Effector memory CD8-positive, alpha-beta T cell (primary cell): ENCODE measurements around the gene PTPRM.
A peak's percentile ranks its signal among the peaks of the same experiment; 100 is the strongest.

Experiments
- ATAC-seq: fragments of 150-1000 bp; cut with Tn5 transposase; replicated peaks from 2 replicates; pipeline ENCODE4 v1.10.0; 2021; ENCODE audit warnings: mild to moderate bottlenecking, moderate library complexity
- DNase-seq, 3 experiments: peaks; one replicate each; pipeline ENCODE4 v3.0.0; 2021
- H3K27ac Mint-ChIP-seq, 2 donors: one replicate each; pipeline ENCODE4 v1.8.0; 2022; ENCODE audit warnings: mild to moderate bottlenecking in 2 of 2, mixed read lengths in 2 of 2, moderate library complexity in 2 of 2
- H3K27me3 Mint-ChIP-seq, 2 donors: one replicate each; pipeline ENCODE4 v1.8.0; 2022; ENCODE audit warnings: mixed read lengths in 2 of 2
- H3K36me3 Mint-ChIP-seq: one replicate; pipeline ENCODE4 v1.8.0; 2022; ENCODE audit warnings: mild to moderate bottlenecking, moderate library complexity, mixed read lengths; ENCODE audit not compliant: insufficient read depth
- H3K4me1 Mint-ChIP-seq, 2 donors: one replicate each; pipeline ENCODE4 v1.8.0; 2022; ENCODE audit warnings: low read depth in 2 of 2, mixed read lengths in 2 of 2
- H3K4me3 Mint-ChIP-seq, 2 donors: one replicate each; pipeline ENCODE4 v1.8.0; 2022; ENCODE audit warnings: mild to moderate bottlenecking in 2 of 2, mixed read lengths in 2 of 2, moderate library complexity in 2 of 2
- H3K9me3 Mint-ChIP-seq, 2 donors: one replicate each; pipeline ENCODE4 v1.8.0; 2022; ENCODE audit warnings: mixed read lengths in 2 of 2
- total RNA-seq, 9 experiments: gene quantifications; one replicate each; lab custom pipeline; 2026; lab: John Stamatoyannopoulos, UW

Gene PTPRM
- 1.0 to 131 (median 8.9) reads per million in 9 experiments for total RNA-seq

DNA sequence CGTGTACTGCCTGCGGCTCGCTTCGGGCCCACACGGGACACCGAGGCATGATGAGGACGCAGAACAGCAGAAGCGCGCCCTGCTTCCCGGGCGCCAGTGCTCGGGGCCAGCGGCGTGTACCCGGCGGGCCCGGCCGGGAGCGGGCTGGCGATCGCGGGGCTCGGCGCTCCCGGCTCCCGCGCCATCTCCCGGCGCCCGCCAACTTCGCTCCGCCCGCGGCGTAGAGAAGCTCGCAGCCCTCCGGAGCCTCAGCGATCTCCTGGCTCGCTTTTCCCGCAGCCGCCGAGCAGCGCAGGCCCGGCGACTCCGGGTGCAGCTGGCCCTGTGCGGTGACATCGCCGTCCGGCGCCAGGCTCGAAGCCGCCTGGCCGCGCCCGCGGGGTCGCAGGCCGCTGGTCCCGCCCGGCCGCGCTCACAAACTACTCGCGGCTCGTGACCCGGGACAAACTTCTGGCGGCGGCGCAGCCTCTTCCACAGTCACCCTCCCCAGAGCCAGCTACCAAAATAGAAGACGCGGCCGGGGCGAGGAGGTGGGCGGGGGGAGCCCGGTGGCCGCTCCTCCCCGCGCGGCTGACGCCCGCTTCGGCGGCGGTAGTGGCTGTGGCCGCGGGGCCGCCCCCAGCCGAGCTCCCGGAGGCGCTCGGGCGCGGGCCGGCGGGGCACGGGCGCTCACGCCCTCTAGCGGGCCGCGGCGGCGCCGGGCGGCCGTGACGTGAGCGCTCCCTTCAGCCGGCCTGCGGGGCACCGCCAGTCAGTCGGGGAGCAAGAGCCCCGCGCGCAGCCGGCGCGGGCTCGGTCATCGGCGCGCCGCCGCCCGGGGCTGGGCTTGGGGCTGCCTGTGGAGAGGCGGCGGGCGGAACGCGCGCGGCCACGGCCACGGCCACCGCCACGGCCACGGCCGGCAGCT, at the start of gene PTPRM:
Gene PTPRM (plus strand): TSS at position 750 of the 907 bp plus-strand sequence. CDS start 503 bp downstream, outside the sequence.
- Mint-ChIP-seq H3K9me3 (no peaks in the 10 kb centered on the region), H3K4me3 (peak within 1 kb of the TSS; percentile 13 to 40), H3K36me3 (peaks cover 5% of the 10 kb centered on the region), H3K4me1 (no peaks in the 10 kb centered on the region), H3K27ac (no peak within 1 kb of the TSS), H3K27me3 (peaks cover 16 to 48% of the 10 kb centered on the region in 2 donors)
- ATAC-seq, result peak; percentile 78
- DNase-seq, result peak; percentile 14 to 46 (median 39)

DNA sequence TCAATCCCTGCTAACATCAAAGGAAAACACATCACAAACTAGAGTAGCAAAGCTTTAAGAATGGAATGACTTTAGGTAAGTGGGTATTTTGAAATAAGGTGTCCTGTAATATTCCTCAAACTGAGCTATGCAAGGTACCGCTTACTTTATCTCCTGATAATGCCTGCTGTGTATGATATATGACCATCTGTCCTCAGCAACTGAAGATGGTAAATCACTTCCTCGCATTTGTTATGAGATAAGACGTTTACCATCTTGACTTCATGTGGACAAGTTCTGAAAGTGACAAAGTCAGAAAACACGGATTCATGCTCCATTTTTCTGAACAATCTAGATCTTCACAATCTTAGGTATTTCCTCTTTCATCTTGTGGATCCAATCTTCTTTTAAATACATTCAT, 49.3 kb upstream of the PTPRM start:
- Mint-ChIP-seq H3K27me3 (peaks cover 0 to 7% of the 10 kb centered on the region in 2 donors), H3K4me1 (no peaks in the 10 kb centered on the region), H3K4me3 (no peak overlapping the region), H3K9me3 (no peaks in the 10 kb centered on the region), H3K27ac (no peak overlapping the region), H3K36me3 (no peaks in the 10 kb centered on the region)
- DNase-seq (no peak), ATAC-seq (no peak)

DNA sequence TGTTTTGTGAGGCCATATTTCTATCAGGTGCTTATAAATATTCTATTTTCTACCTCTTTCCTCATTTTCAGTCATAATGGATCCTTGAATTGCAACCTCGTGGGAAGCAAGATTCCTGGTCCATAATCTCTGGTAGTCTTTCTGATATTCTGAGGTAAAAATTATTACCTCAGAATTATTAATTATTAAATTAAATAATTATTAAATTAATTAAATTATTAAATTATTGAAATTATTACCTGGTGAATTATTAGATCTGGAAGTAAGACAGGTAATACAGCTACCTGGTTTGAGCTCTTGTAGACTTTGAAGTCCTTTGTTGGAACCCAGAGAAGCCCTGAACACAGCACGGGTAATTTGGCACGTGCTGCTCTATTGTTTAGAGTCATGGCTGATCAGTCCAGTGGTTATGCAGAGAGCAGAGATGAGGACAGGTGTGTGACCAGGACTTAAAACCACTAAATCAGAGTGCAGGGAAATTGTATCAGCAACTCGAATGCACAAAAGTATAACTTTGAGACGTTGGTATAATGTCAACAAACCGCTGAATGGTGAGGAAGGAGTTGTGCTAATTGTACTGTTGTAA, 46.8 kb upstream of the PTPRM start:
- DNase-seq, result no peak
- Mint-ChIP-seq H3K9me3 (no peaks in the 10 kb centered on the region), H3K27ac (no peak overlapping the region), H3K4me3 (no peak overlapping the region), H3K36me3 (no peaks in the 10 kb centered on the region), H3K4me1 (no peaks in the 10 kb centered on the region), H3K27me3 (peaks cover 0 to 7% of the 10 kb centered on the region in 2 donors)
- ATAC-seq, result no peak

DNA sequence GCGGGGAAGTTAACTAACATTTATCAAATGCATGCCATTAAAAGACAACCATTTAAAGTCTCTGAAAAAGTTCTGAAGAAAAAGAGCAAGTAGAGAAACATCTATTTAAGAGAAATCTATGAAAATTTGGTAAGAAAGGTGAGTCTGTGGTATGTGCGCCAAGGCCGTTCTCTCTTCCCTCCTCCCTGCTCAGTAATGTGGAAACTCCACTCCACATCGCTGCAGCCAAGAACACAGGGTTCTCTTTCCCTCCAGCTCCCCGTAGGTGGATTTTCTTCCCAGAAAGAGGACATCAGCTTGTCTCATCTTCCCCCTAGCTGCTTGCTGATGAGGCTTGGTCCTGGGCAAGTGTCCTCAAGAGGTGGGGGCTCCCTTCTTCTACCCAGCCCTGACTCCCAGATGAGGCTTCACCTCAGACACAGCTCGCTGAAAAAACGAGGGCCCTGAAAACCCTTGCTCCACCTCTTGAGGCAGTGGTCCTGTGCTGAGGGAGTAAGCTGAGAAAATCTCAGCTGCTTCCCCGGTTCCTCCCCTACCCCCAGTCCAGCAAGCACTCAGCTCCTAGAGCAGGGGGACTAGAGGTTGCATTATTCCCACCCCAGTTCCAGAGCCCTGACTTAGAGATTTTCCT, 45.8 kb upstream of the PTPRM start:
- Mint-ChIP-seq H3K27ac (no peak overlapping the region), H3K36me3 (no peaks in the 10 kb centered on the region), H3K9me3 (no peaks in the 10 kb centered on the region), H3K27me3 (peaks cover 0 to 7% of the 10 kb centered on the region in 2 donors), H3K4me3 (no peak overlapping the region), H3K4me1 (no peaks in the 10 kb centered on the region)
- no peak for DNase-seq
- ATAC-seq, result no peak

DNA sequence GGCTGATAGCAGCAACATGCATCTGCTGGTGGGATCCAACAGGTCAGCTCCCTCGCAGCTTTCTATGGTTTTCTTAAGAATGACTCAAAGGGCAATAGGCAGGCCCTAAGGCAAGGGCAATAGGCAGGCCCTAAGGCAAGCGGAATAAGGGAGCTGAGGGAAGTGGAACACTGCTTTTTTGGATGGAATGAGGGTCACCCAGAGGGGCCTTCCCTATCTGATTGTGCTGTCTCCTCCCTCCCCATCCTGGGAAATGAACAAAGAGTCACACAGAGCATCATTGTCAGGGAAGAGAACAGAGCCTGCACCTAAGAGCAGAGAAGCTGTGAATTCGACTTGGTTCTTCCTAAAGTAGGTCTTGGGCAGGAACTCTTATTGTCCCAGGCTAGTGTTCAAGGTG, 43.3 kb upstream of the PTPRM start:
- no peak overlapping the region for H3K4me3 Mint-ChIP-seq
- H3K9me3 Mint-ChIP-seq, result no peaks in the 10 kb centered on the region

DNA sequence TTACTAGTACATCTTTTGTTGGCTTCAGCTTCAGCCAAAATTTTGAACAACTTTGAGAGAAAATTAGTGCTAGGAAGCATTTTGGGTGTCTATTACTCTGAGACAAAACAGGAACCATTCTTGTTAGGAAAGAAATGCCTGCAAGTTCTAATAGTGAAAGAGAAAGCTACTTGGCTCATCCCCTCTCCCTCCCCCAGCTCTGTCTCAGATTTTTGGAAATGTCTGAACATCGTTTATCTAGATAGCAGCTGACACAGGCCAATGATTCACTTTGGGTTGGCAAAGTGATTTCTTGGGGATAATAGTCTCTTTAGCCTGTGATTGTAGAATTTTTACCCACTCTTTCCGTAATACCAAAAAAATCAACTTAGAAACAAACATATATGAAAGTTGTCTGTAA, 42.3 kb upstream of the PTPRM start:
- Mint-ChIP-seq H3K9me3 (no peaks in the 10 kb centered on the region), H3K4me3 (no peak overlapping the region), H3K27me3 (no peaks in the 10 kb centered on the region), H3K4me1 (no peaks in the 10 kb centered on the region), H3K27ac (no peak overlapping the region), H3K36me3 (no peaks in the 10 kb centered on the region)
- ATAC-seq (no peak), DNase-seq (no peak)

More for the DNA sequence above, 43.3 kb upstream of the PTPRM start:
- DNase-seq, result no peak
- no peaks in the 10 kb centered on the region for H3K4me1 Mint-ChIP-seq
- no peaks in the 10 kb centered on the region for H3K36me3 Mint-ChIP-seq
- ATAC-seq, result no peak
- no peaks in the 10 kb centered on the region for H3K27me3 Mint-ChIP-seq
- H3K27ac Mint-ChIP-seq, result no peak overlapping the region

DNA sequence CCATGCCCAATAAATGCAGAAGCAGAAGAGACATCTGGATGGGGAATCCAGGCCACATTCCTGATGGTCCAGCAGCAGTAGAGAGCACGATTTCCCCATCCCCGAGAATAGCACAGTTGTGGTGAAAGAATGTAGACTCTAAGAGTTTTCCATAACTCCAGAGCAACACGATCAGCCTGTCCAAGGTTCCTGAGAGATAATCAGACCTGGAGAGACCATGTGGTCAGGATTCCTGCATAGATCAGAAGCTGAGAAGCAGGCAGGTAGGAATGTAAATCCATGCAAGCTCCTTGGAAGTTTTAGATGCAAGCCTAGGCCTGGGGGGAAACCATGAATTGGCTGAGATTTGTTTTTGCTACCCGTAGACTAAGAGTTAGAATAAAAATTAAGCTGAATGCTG, 34.2 kb upstream of the PTPRM start:
- H3K4me1 Mint-ChIP-seq, result no peaks in the 10 kb centered on the region
- ATAC-seq (no peak), DNase-seq (no peak)
- no peak overlapping the region for H3K4me3 Mint-ChIP-seq
- peaks cover 1 to 7% of the 10 kb centered on the region in 2 donors for H3K9me3 Mint-ChIP-seq
- H3K36me3 Mint-ChIP-seq, result peaks cover 3% of the 10 kb centered on the region
- no peak overlapping the region for H3K27ac Mint-ChIP-seq
- no peaks in the 10 kb centered on the region for H3K27me3 Mint-ChIP-seq

DNA sequence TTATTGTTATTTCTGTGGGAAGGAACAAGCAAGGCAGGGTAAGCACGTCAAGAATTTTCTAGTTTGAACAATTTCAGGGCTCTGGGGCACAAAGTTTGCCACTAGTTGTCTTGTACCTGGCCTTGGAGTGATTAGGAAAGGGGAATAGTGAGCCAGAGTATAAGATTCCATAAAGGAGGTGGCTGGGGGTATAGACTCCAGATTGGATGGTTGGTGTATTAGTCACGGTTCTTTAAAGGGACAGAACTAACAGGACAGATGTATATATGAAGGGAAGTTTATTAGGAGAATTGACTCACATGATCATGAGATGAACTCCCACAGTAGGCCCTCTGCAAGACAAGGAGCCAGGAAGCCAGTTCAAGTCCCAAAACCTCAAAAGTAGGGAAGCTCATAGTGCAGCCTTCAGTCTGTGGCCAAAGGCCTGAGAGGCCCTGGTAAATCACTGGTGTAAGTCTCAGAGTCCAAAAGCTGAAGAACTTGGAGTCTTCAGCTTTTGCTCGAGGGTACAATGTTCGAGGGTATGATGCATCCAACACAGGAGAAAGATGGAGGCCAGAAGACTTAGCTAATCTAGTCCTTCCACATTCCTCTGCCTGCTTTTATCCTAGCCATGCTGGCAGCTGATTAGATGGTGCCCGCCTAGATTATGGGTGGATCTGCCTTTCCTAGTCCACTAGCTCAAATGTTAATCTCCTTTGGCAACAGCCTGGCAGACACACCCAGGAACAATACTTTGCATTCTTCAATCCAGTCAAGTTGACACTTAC, 31.5 kb upstream of the PTPRM start:
- Mint-ChIP-seq H3K9me3 (peaks cover 1 to 7% of the 10 kb centered on the region in 2 donors), H3K27ac (no peak overlapping the region), H3K4me3 (no peak overlapping the region), H3K4me1 (no peaks in the 10 kb centered on the region), H3K36me3 (peaks cover 3% of the 10 kb centered on the region), H3K27me3 (no peaks in the 10 kb centered on the region)
- DNase-seq, result no peak
- no peak for ATAC-seq

DNA sequence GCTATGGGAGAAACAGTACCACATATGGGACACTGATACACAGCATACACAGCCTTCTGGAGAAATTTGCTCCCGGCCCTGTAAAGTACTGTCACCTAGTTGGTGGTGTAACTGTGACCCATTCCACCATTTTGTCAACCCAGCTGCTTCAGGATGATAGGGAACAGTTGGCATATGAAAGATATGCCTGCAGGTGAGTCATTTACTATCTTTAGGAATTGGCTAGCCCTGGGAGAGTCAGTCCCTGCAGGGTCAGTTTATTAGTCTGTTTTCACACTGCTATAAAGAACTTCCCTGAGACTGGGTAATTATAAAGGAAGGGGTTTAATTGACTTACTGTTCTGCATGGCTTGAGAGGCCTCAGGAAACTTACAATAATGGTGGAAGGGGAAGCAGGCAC, 30.0 kb upstream of the PTPRM start:
- H3K4me3 Mint-ChIP-seq, result no peak overlapping the region
- H3K36me3 Mint-ChIP-seq, result no peaks in the 10 kb centered on the region
- peaks cover 1 to 7% of the 10 kb centered on the region in 2 donors for H3K9me3 Mint-ChIP-seq
- no peaks in the 10 kb centered on the region for H3K4me1 Mint-ChIP-seq
- DNase-seq (no peak), ATAC-seq (no peak)
- no peaks in the 10 kb centered on the region for H3K27me3 Mint-ChIP-seq
- no peak overlapping the region for H3K27ac Mint-ChIP-seq

DNA sequence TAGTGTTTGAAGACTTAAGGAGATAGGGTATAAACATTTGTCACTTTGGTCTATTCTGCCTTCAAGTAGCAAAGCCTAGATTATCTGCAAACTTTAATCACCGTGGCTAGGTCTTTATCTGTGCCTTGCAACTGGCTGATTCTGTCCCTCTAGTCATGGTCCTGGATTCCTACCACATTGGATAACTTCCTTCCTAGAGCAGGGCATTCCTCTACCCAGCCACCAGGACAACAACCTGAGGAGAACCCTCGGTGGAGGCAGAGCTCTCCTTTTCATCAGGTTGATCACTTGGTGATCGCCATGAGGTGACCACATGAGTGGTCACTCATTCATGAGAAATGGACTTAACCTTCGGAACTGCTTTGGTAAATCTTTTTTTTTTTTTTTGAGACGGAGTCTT, 25.3 kb upstream of the PTPRM start:
- Mint-ChIP-seq H3K4me3 (no peak overlapping the region), H3K9me3 (peaks cover 0 to 7% of the 10 kb centered on the region in 2 donors), H3K36me3 (no peaks in the 10 kb centered on the region), H3K4me1 (no peaks in the 10 kb centered on the region), H3K27ac (no peak overlapping the region), H3K27me3 (no peaks in the 10 kb centered on the region)
- ATAC-seq, result no peak
- DNase-seq, result no peak

DNA sequence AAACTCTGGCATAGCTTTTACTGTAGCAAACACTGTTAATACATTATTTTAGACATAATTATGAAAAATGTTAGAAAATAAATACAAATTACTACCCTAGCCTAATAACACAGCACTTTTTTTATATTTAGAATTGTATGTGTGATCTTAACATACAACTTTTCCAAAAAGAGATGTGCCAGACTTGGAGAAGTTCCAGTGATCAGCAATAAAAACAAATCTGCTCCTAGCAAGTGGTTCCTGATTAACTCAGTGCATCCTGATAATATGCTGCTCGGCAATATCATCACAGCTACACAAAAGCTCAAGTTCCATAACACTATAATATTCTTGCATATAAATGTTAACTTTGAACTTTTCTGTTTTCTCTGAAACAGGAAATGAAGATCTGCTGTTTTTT, 22.4 kb upstream of the PTPRM start:
- H3K27ac Mint-ChIP-seq, result no peak overlapping the region
- H3K9me3 Mint-ChIP-seq, result no peaks in the 10 kb centered on the region
- DNase-seq (no peak), ATAC-seq (no peak)
- H3K4me1 Mint-ChIP-seq, result no peaks in the 10 kb centered on the region
- peaks cover 3% of the 10 kb centered on the region for H3K36me3 Mint-ChIP-seq
- no peak overlapping the region for H3K4me3 Mint-ChIP-seq
- H3K27me3 Mint-ChIP-seq, result no peaks in the 10 kb centered on the region

DNA sequence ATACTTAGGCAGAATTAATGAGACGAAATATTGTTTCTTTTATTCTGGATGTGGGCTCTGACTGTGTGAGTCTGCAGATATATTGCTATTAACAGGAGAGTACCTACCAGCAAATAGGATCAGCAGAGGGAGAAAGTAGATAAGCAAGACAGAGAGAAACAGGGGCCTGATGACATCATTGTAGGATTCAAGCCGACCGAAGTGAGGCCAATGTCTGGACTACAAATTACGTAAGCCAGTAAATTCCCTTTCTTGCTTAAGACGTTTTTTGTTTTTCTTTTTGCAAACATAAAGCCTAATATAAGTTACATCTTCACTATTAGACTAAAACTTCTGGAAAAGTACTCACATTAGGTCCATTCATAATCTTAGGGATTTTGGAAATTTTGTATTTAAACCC, 21.4 kb upstream of the PTPRM start:
- no peak for ATAC-seq

DNA sequence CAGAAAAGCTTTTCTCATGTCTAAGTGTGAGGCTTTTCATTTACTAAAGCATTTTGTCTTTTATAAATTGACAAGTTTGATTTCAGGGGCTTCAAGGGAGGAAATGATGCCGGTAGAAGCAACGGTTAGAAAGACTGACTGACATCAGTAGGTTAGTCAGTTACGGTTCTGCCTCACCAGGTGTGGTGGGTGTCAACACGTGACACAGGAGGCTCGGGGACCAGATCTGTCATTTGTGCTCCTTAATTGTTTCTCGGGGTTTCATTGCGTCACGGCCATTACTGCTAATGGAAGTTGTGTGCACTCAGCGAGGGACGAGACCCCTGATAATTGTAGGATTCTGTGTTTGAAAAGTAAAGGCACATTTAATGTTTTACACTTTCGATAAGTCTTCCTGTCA, 18.9 kb upstream of the PTPRM start:
- Mint-ChIP-seq H3K36me3 (peaks cover 3% of the 10 kb centered on the region), H3K4me3 (no peak overlapping the region), H3K4me1 (no peaks in the 10 kb centered on the region), H3K9me3 (no peaks in the 10 kb centered on the region), H3K27ac (no peak overlapping the region), H3K27me3 (no peaks in the 10 kb centered on the region)
- ATAC-seq, result no peak
- no peak for DNase-seq

More for the DNA sequence above, 21.4 kb upstream of the PTPRM start:
- DNase-seq, result no peak
- H3K9me3 Mint-ChIP-seq, result no peaks in the 10 kb centered on the region
- H3K27ac Mint-ChIP-seq, result no peak overlapping the region
- no peaks in the 10 kb centered on the region for H3K27me3 Mint-ChIP-seq
- no peak overlapping the region for H3K4me3 Mint-ChIP-seq
- H3K36me3 Mint-ChIP-seq, result peaks cover 3% of the 10 kb centered on the region
- no peaks in the 10 kb centered on the region for H3K4me1 Mint-ChIP-seq
